ENCODE measurements around the gene TNS1.

Gene TNS1

GRCh38 chr2:217880287-217880889 lies 122.4 kb downstream of the TNS1 start:
- no peaks in the 10 kb centered on the region for H3K4me1 ChIP-seq
- no peaks in the 10 kb centered on the region for H3K27me3 ChIP-seq (ENCODE audit: control insufficient read depth, insufficient read depth, low read length)
- H3K4me2 ChIP-seq (ENCODE audit: low read length), result no peak overlapping the region
- H3K9me3 ChIP-seq (ENCODE audit: control insufficient read depth, low read length), result no peaks in the 10 kb centered on the region
- H3K79me2 ChIP-seq, result peaks cover 7% of the 10 kb centered on the region
- no peak for TF ChIP-seq CTCF (IDR thresholded peaks at IDR 0.05)
- H3K27ac ChIP-seq, result no peak overlapping the region
- no peak overlapping the region for H2AFZ ChIP-seq
- no peaks in the 10 kb centered on the region for H3K36me3 ChIP-seq (ENCODE audit: control insufficient read depth, insufficient read depth, low read length)
- no peak overlapping the region for H3K4me3 ChIP-seq (ENCODE audit: low read depth, low read length)
- H3K9ac ChIP-seq, result no peak overlapping the region

GRCh38 chr2:217878915-217879590 lies 123.7 kb downstream of the TNS1 start:
- H3K36me3 ChIP-seq (ENCODE audit: control insufficient read depth, insufficient read depth, low read length), result no peaks in the 10 kb centered on the region
- no peak for TF ChIP-seq CTCF (IDR thresholded peaks at IDR 0.05)
- no peaks in the 10 kb centered on the region for H3K27me3 ChIP-seq (ENCODE audit: control insufficient read depth, insufficient read depth, low read length)
- H3K4me3 ChIP-seq (ENCODE audit: low read depth, low read length), result no peak overlapping the region
- H2AFZ ChIP-seq, result no peak overlapping the region
- no peak overlapping the region for H3K4me2 ChIP-seq (ENCODE audit: low read length)
- H3K9me3 ChIP-seq (ENCODE audit: control insufficient read depth, low read length), result no peaks in the 10 kb centered on the region
- no peaks in the 10 kb centered on the region for H3K4me1 ChIP-seq
- peaks cover 7% of the 10 kb centered on the region for H3K79me2 ChIP-seq
- H3K9ac ChIP-seq, result no peak overlapping the region
- no peak overlapping the region for H3K27ac ChIP-seq

GRCh38 chr2:217877866-217878265 lies 124.9 kb downstream of the TNS1 start:
- Histone ChIP-seq H3K36me3 (ENCODE audit: control insufficient read depth, insufficient read depth, low read length) (no peaks in the 10 kb centered on the region), H3K9ac (no peak overlapping the region), H3K4me2 (ENCODE audit: low read length) (no peak overlapping the region), H3K27ac (no peak overlapping the region), H3K27me3 (ENCODE audit: control insufficient read depth, insufficient read depth, low read length) (no peaks in the 10 kb centered on the region), H3K4me3 (ENCODE audit: low read depth, low read length) (no peak overlapping the region), H3K4me1 (no peaks in the 10 kb centered on the region), H3K79me2 (peaks cover 3% of the 10 kb centered on the region), H2AFZ (no peak overlapping the region), H3K9me3 (ENCODE audit: control insufficient read depth, low read length) (no peaks in the 10 kb centered on the region)
- no peak for TF ChIP-seq CTCF (IDR thresholded peaks at IDR 0.05)

DNA sequence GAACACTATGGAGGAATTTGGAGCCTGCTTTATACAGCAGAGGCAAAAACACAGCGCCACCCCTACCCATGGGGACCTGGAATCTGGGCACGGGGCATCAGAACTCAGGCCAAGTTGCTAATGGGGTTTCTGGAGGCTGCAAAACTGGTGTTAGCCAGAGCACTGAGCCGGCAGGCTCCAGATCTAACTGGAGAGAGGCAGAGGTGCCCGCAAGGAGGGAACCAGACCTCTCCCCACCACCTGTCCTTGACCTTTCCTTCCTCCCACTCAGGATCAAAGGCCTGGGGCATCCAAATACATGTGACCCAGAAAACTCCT lies 126.6 kb downstream of the TNS1 start:
- Histone ChIP-seq H3K9me3 (ENCODE audit: control insufficient read depth, low read length) (no peaks in the 10 kb centered on the region), H2AFZ (no peak overlapping the region), H3K27ac (no peak overlapping the region), H3K4me1 (no peaks in the 10 kb centered on the region), H3K4me3 (ENCODE audit: low read depth, low read length) (no peak overlapping the region), H3K27me3 (ENCODE audit: control insufficient read depth, insufficient read depth, low read length) (no peaks in the 10 kb centered on the region), H3K79me2 (peaks cover 3% of the 10 kb centered on the region), H3K4me2 (ENCODE audit: low read length) (no peak overlapping the region), H3K9ac (no peak overlapping the region), H3K36me3 (ENCODE audit: control insufficient read depth, insufficient read depth, low read length) (no peaks in the 10 kb centered on the region)
- TF ChIP-seq CTCF (IDR thresholded peaks at IDR 0.05), result no peak
